ENCODE measurements around the gene CD300LB. TPM values are rescaled to one million over a fixed set of nuclear protein-coding genes. Genes with fewer than 3 reads are reported as not detected.

The CD300LB gene
- total RNA-seq, 1 donor from 2014 or later, result not detected

DNA sequence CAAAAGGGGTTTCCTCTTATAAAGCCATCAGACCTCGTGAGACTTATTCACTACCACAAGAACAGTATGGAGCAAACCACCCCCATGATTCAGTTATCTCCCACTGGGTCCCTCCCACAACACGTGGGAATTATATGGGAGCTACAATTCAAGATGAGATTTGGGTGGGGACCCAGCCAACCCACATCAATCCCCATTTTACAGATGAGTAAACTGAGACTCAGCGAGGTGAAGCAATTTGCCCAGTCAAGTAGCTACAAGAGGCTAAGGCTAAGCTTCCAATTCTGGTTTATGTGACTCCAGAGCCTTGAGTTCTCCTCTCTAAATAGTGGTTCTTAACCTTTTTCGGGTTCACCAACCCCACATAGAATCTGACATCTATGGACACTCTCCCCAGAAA is 56.1 kb downstream of the CD300LB start:
- Mint-ChIP-seq H3K9me3 (peaks cover 11% of the 10 kb centered on the region), H3K4me1 (no peaks in the 10 kb centered on the region), H3K4me3 (no peak overlapping the region), H3K27me3 (ENCODE audit: low read depth) (peaks cover 65% of the 10 kb centered on the region), H3K36me3 (no peaks in the 10 kb centered on the region), H3K27ac (no peak overlapping the region)
- TF ChIP-seq CTCF (IDR thresholded peaks at IDR 0.05; ENCODE audit: unreplicated experiment), result no peak
- no peak for DNase-seq (ENCODE audit: low spot score in 2 of 2, unreplicated experiment in 2 of 2)

GRCh38 chr17:74474043-74474792 is 57.1 kb downstream of the CD300LB start:
- Mint-ChIP-seq H3K4me3 (no peak overlapping the region), H3K27me3 (ENCODE audit: low read depth) (peaks cover 61% of the 10 kb centered on the region), H3K36me3 (no peaks in the 10 kb centered on the region), H3K4me1 (no peaks in the 10 kb centered on the region), H3K27ac (no peak overlapping the region), H3K9me3 (peaks cover 11% of the 10 kb centered on the region)
- no peak for TF ChIP-seq CTCF (IDR thresholded peaks at IDR 0.05; ENCODE audit: unreplicated experiment)
- no peak for DNase-seq (ENCODE audit: low spot score in 2 of 2, unreplicated experiment in 2 of 2)

DNA sequence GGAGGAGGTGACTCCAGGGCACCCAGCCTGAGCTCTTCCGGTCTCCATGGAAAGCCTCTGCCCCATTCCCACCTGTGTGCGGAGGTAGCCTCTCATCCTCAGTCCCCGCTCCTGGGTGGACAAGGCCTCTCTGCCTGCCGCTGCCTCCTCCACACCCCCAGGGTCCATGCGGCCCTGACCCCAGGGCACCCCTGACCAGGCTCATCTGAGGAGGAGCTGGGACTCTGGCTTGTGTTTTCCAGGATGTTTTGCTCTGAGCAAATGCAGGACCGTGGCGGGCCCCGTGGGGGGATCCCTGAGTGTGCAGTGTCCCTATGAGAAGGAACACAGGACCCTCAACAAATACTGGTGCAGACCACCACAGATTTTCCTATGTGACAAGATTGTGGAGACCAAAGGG is 58.0 kb downstream of the CD300LB start:
- Mint-ChIP-seq H3K9me3 (peaks cover 11% of the 10 kb centered on the region), H3K27ac (no peak overlapping the region), H3K4me1 (no peaks in the 10 kb centered on the region), H3K4me3 (no peak overlapping the region), H3K27me3 (ENCODE audit: low read depth) (peaks cover 52% of the 10 kb centered on the region), H3K36me3 (no peaks in the 10 kb centered on the region)
- no peak for DNase-seq (ENCODE audit: low spot score in 2 of 2, unreplicated experiment in 2 of 2)
- no peak for TF ChIP-seq CTCF (IDR thresholded peaks at IDR 0.05; ENCODE audit: unreplicated experiment)

DNA sequence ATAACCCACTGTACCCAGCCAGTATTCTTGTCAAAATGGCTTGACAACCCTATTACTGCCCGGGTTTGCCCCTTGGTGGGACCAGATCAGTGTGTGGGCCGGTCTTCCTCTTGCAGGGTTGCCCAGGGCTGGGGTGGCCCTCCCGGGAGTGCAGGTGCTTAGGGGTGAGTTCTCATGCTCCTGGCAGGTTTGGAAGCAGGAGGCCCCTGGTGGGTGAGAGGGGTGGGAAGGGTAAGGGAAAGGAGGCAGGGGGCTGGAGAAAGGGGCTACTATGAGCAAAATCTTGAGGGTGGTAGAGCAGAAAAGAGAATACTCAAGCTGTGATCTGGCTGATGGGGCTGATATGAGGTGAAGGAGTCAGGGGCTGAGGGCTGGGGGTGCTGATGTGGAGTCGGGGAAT is 58.4 kb downstream of the CD300LB start:
- Mint-ChIP-seq H3K36me3 (no peaks in the 10 kb centered on the region), H3K9me3 (peaks cover 11% of the 10 kb centered on the region), H3K4me1 (no peaks in the 10 kb centered on the region), H3K4me3 (no peak overlapping the region), H3K27ac (no peak overlapping the region), H3K27me3 (ENCODE audit: low read depth) (peaks cover 48% of the 10 kb centered on the region)
- TF ChIP-seq CTCF (IDR thresholded peaks at IDR 0.05; ENCODE audit: unreplicated experiment), result no peak
- no peak for DNase-seq (ENCODE audit: low spot score in 2 of 2, unreplicated experiment in 2 of 2)

- TF ChIP-seq CTCF (IDR thresholded peaks at IDR 0.05; ENCODE audit: unreplicated experiment), result no peak
- Mint-ChIP-seq H3K4me3 (no peak overlapping the region), H3K27me3 (ENCODE audit: low read depth) (peaks cover 47% of the 10 kb centered on the region), H3K9me3 (peaks cover 8% of the 10 kb centered on the region), H3K27ac (no peak overlapping the region), H3K4me1 (no peaks in the 10 kb centered on the region), H3K36me3 (no peaks in the 10 kb centered on the region)
- DNase-seq (ENCODE audit: low spot score in 2 of 2, unreplicated experiment in 2 of 2), result no peak
Measured at GRCh38 chr17:74471341-74471740, 59.9 kb downstream of the CD300LB start.

Other genes with a start within 250 kb of the CD300LB start
- gene KIF19, start 205.2 kb downstream of the CD300LB start, total RNA-seq, result not detected in 3 replicates
- 0.11 to 0.16 TPM in 2 of 3 replicates, not detected in the other for gene BTBD17, start 169.6 kb downstream of the CD300LB start, total RNA-seq
- 0.18 TPM in 1 of 3 replicates, not detected in the others for gene GPR142, start 164.0 kb downstream of the CD300LB start, total RNA-seq
- gene GPRC5C, start 99.4 kb downstream of the CD300LB start, total RNA-seq, result 37.2 to 44.2 TPM (median 38.7 TPM) in 3 replicates
- not detected in 3 replicates for gene CD300A, start 64.8 kb downstream of the CD300LB start, total RNA-seq
- not detected in 3 replicates for gene CD300C, start 14.6 kb upstream of the CD300LB start, total RNA-seq
- gene CD300H, start 36.0 kb upstream of the CD300LB start, total RNA-seq, result not detected in 3 replicates
- gene CD300LD, start 60.8 kb upstream of the CD300LB start, total RNA-seq, result not detected in 3 replicates
- not detected in 3 replicates for gene CD300E, start 92.3 kb upstream of the CD300LB start, total RNA-seq
- not detected in 3 replicates for gene CD300LF, start 181.4 kb upstream of the CD300LB start, total RNA-seq
- gene RAB37, start 205.8 kb upstream of the CD300LB start, total RNA-seq, result 0.16 to 0.38 TPM (median 0.24 TPM) in 3 replicates
- gene NHERF1, start 217.2 kb upstream of the CD300LB start, total RNA-seq, result 34.4 to 36.2 TPM (median 34.8 TPM) in 3 replicates
- 78.2 to 83.7 TPM (median 83.1 TPM) in 3 replicates for gene NAT9, start 244.9 kb upstream of the CD300LB start, total RNA-seq

Measured in mesothelial cell of epicardium (in vitro differentiated cells).